ENCODE results near the gene SNX27.

Gene SNX27

GRCh38 chr1:151711044-151711800 lies 99.4 kb downstream of the SNX27 start:
- Mint-ChIP-seq H3K27me3 (peaks cover 38% of the 10 kb centered on the region), H3K36me3 (ENCODE audit: low read depth) (no peaks in the 10 kb centered on the region), H3K4me3 (no peak overlapping the region)

GRCh38 chr1:151711951-151712350 lies 100.1 kb downstream of the SNX27 start:
- Mint-ChIP-seq H3K4me1 (ENCODE audit: low read depth) (peaks cover 3% of the 10 kb centered on the region), H3K4me3 (no peak overlapping the region), H3K27me3 (peaks cover 43% of the 10 kb centered on the region)

More at GRCh38 chr1:151711044-151711800, 99.4 kb downstream of the SNX27 start:
- Mint-ChIP-seq H3K27ac (no peak overlapping the region), H3K4me1 (ENCODE audit: low read depth) (no peaks in the 10 kb centered on the region), H3K9me3 (no peaks in the 10 kb centered on the region)
- DNase-seq, result no peak

DNA sequence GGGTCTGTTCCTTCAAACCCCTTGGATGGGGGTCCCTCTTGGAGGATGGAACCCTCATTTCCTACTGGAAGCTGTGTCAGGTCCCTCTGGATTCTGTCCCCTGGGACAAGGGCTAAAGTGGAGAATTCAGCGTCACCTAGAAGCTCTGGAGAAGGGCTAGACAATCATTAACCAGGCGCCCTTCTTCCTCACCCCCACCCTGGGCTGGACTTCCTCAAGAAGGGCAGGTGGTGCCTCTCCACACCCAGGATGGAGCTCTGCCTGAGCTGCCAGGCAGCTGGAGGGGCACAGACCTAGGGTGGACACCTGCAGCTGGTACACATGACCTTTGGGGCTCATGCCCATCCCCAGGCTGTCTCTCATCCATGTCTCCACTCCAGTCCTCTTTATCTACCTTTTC lies 101.2 kb downstream of the SNX27 start:
- Mint-ChIP-seq H3K4me3 (no peak overlapping the region), H3K9me3 (no peaks in the 10 kb centered on the region), H3K4me1 (ENCODE audit: low read depth) (peaks cover 9% of the 10 kb centered on the region), H3K27me3 (peaks cover 54% of the 10 kb centered on the region), H3K36me3 (ENCODE audit: low read depth) (no peaks in the 10 kb centered on the region), H3K27ac (no peak overlapping the region)
- DNase-seq, result no peak

More at GRCh38 chr1:151711951-151712350, 100.1 kb downstream of the SNX27 start:
- no peaks in the 10 kb centered on the region for H3K9me3 Mint-ChIP-seq
- DNase-seq, result no peak
- H3K36me3 Mint-ChIP-seq (ENCODE audit: low read depth), result no peaks in the 10 kb centered on the region
- no peak overlapping the region for H3K27ac Mint-ChIP-seq

GRCh38 chr1:151713874-151714273 lies 102.0 kb downstream of the SNX27 start:
- no peak for DNase-seq
- Mint-ChIP-seq H3K27ac (no peak overlapping the region), H3K36me3 (ENCODE audit: low read depth) (no peaks in the 10 kb centered on the region), H3K4me3 (no peak overlapping the region), H3K9me3 (no peaks in the 10 kb centered on the region), H3K4me1 (ENCODE audit: low read depth) (peaks cover 9% of the 10 kb centered on the region), H3K27me3 (peaks cover 62% of the 10 kb centered on the region)

DNA sequence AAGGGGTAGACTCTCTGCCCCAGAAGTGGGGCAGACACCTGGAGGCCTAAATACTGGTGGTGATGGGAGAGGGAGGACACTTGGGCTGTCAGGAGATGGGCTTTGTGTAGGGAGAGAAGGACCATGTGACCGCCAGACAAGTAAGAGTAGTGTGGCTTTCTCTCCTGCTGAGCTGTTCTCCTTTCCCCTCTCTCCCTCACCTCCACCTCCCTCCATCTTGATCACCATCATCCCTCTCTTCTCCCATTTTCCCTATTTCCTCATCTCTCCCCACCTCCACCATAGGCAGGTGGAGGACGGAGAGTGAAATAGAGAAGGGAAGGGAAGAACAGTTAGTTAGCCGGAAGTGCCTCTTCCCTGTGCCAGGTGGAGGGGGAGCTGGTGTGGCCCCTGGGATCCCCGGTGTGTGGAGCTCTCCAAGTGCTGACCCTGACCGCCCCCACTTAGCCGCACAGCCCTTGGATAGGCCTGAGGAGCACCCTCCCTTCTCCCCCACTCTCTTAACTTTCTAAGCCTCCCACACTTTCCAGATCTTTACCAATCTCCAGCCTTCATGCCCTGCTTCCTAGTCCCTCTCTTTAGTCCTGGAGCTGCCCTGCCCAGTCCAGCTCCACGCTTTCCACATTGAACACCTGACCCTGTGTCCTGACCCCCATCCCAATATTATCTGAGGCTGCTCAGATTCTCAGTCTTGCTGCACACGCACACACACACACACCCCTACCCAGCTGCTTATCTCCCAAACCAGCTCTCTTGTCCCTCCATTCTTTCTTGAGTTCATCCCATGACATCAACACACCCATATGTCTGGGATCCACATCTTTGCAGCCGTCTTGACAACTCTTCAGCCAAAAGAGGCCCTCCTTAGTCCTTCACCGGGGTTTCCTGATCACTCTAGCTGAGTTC lies 103.2 kb downstream of the SNX27 start:
- DNase-seq, result no peak
- Mint-ChIP-seq H3K36me3 (ENCODE audit: low read depth) (no peaks in the 10 kb centered on the region), H3K4me1 (ENCODE audit: low read depth) (peaks cover 10% of the 10 kb centered on the region), H3K4me3 (no peak overlapping the region), H3K27ac (no peak overlapping the region), H3K27me3 (peaks cover 72% of the 10 kb centered on the region), H3K9me3 (no peaks in the 10 kb centered on the region)

GRCh38 chr1:151715726-151716404 lies 104.0 kb downstream of the SNX27 start:
- Mint-ChIP-seq H3K4me1 (ENCODE audit: low read depth) (peaks cover 18% of the 10 kb centered on the region), H3K36me3 (ENCODE audit: low read depth) (no peaks in the 10 kb centered on the region), H3K4me3 (no peak overlapping the region), H3K9me3 (no peaks in the 10 kb centered on the region), H3K27me3 (peaks cover 80% of the 10 kb centered on the region), H3K27ac (no peak overlapping the region)
- DNase-seq, result no peak

- Mint-ChIP-seq H3K4me1 (ENCODE audit: low read depth) (peaks cover 21% of the 10 kb centered on the region), H3K9me3 (no peaks in the 10 kb centered on the region), H3K4me3 (no peak overlapping the region), H3K27ac (no peak overlapping the region), H3K36me3 (ENCODE audit: low read depth) (no peaks in the 10 kb centered on the region), H3K27me3 (peaks cover 80% of the 10 kb centered on the region)
- no peak for DNase-seq
Measured at GRCh38 chr1:151716405-151716762, 104.5 kb downstream of the SNX27 start.

DNA sequence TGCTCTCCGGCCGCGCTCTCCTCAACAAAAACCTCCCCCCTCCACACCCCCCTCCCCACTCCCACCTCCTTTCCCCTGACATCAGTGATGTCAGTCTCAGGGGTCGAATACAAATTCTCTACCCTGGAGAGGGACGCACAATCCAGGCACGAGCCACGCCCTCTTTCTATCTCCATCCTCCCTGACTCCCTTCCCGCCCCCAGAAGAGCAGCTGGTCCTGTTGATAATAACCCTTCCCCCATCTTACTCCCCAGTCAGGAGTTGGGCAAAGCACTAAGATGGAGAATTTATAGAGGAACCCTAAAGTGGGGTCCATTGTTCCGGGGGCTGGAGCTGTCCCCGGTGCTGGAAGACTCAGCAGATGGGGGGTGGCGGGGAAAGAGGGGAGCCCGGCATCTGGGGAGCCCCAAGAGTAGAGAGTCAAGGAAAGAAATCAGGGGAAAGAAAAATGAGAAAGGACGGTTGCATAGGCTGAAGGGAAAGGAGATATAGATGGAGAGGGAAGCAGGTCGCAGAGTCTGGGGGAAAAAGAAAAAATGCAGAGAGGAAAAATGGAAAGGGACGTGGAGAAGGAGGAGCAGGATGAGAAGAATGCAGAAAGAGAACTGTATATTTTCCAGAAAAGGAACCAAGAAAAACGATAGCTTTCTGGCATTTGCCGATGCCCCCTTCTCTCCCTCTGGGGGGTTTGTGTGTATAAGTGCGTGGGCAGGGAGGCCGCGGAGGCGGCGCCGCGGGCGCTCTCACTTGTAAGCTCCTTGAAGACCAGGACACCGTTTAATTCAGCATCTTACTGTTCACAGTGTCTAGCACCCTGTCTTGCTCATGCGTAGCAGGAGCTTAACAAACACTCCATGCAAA lies 105.2 kb downstream of the SNX27 start, which contains the start of gene CELF3:
CELF3 (minus strand) TSS at position 33 of the 861 bp plus-strand sequence. CDS start 783 bp downstream, outside the sequence.
- Mint-ChIP-seq H3K27ac (no peak within 1 kb of the TSS), H3K4me1 (ENCODE audit: low read depth) (peaks cover 27% of the 10 kb centered on the region), H3K9me3 (no peaks in the 10 kb centered on the region), H3K27me3 (peaks cover 84% of the 10 kb centered on the region), H3K36me3 (ENCODE audit: low read depth) (no peaks in the 10 kb centered on the region), H3K4me3 (no peak within 1 kb of the TSS)
- DNase-seq, result no peak

GRCh38 chr1:151718011-151718431 lies 106.2 kb downstream of the SNX27 start:
- Mint-ChIP-seq H3K27ac (no peak overlapping the region), H3K4me3 (no peak overlapping the region), H3K27me3 (peaks cover 87% of the 10 kb centered on the region), H3K36me3 (ENCODE audit: low read depth) (no peaks in the 10 kb centered on the region), H3K4me1 (ENCODE audit: low read depth) (peaks cover 28% of the 10 kb centered on the region), H3K9me3 (no peaks in the 10 kb centered on the region)
- DNase-seq, result no peak

DNA sequence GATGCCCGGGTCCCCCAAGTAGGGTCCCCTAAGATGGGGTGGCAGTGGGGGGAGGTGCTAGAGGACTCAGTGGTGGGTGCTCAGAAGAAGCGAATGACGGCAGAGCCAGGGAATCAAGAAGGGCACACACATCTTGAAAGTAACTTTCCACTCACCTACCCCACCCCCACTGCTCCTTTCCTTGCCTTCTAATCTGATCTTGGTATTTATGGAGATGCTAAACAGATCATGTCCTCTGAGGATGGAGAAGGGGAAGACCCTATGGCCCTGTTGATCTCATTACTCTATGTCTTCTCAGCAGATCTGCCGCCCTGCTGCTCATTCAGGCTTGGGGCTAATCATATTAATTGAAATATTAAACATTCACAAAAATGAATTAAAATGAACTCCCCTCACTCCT lies 106.8 kb downstream of the SNX27 start:
- Mint-ChIP-seq H3K27me3 (peaks cover 85% of the 10 kb centered on the region), H3K36me3 (ENCODE audit: low read depth) (no peaks in the 10 kb centered on the region), H3K9me3 (no peaks in the 10 kb centered on the region), H3K27ac (no peak overlapping the region), H3K4me3 (no peak overlapping the region), H3K4me1 (ENCODE audit: low read depth) (peaks cover 28% of the 10 kb centered on the region)
- no peak for DNase-seq

- H3K27ac Mint-ChIP-seq, result no peak overlapping the region
- peaks cover 80% of the 10 kb centered on the region for H3K27me3 Mint-ChIP-seq
- H3K4me3 Mint-ChIP-seq, result no peak overlapping the region
- no peaks in the 10 kb centered on the region for H3K36me3 Mint-ChIP-seq (ENCODE audit: low read depth)
- DNase-seq, result no peak
- no peaks in the 10 kb centered on the region for H3K9me3 Mint-ChIP-seq
- H3K4me1 Mint-ChIP-seq (ENCODE audit: low read depth), result peaks cover 28% of the 10 kb centered on the region
Measured at GRCh38 chr1:151720125-151720524, 108.3 kb downstream of the SNX27 start.

GRCh38 chr1:151720554-151720953 lies 108.7 kb downstream of the SNX27 start:
- no peaks in the 10 kb centered on the region for H3K9me3 Mint-ChIP-seq
- H3K4me3 Mint-ChIP-seq, result peak overlapping the region; percentile 62
- H3K27me3 Mint-ChIP-seq, result peaks cover 80% of the 10 kb centered on the region
- no peak for DNase-seq
- H3K27ac Mint-ChIP-seq, result no peak overlapping the region
- peaks cover 28% of the 10 kb centered on the region for H3K4me1 Mint-ChIP-seq (ENCODE audit: low read depth)
- no peaks in the 10 kb centered on the region for H3K36me3 Mint-ChIP-seq (ENCODE audit: low read depth)

GRCh38 chr1:151720974-151721787 lies 109.3 kb downstream of the SNX27 start, which contains the start of gene RIIAD1:
RIIAD1 (plus strand) TSS chr1:151721522; CDS start chr1:151721537, 15 bp downstream.
- Mint-ChIP-seq H3K4me3 (peak within 1 kb of the TSS; percentile 74), H3K27ac (no peak within 1 kb of the TSS), H3K4me1 (ENCODE audit: low read depth) (peaks cover 28% of the 10 kb centered on the region), H3K9me3 (no peaks in the 10 kb centered on the region), H3K27me3 (peaks cover 80% of the 10 kb centered on the region), H3K36me3 (ENCODE audit: low read depth) (no peaks in the 10 kb centered on the region)
- DNase-seq, result peak; percentile 69
